Measurements from ENCODE around the gene P2RX5.
A peak's percentile ranks its signal among the peaks of the same experiment; 100 is the strongest.

The P2RX5 gene

GRCh38 chr17:3658784-3659449 is 37.0 kb downstream of the P2RX5 start:
- H3K4me1 ChIP-seq (ENCODE audit: control insufficient read depth in 1 of 2, insufficient read depth in 2 of 2, low read length in 2 of 2): peaks cover 7 to 13% of the 10 kb centered on the region in 2 donors
- no peaks in the 10 kb centered on the region for H3K27me3 ChIP-seq (ENCODE audit: control insufficient read depth in 1 of 2, insufficient read depth in 2 of 2, low read length in 2 of 2)
- H3K36me3 ChIP-seq (ENCODE audit: control insufficient read depth in 1 of 2, insufficient read depth in 2 of 2, low read length in 2 of 2): peaks cover 6 to 19% of the 10 kb centered on the region in 2 donors
- H3K27ac ChIP-seq (ENCODE audit: low read depth, low read length): peak overlapping the region; percentile 42
- H3K9ac ChIP-seq (ENCODE audit: low read depth in 1 of 2, low read length in 2 of 2): no peak overlapping the region
- H3K9me3 ChIP-seq (ENCODE audit: control insufficient read depth in 1 of 2, low read length in 2 of 2): no peaks in the 10 kb centered on the region
- H3K4me3 ChIP-seq (ENCODE audit: low read depth in 1 of 2, low read length in 2 of 2): no peak overlapping the region

GRCh38 chr17:3657874-3658783 is 37.8 kb downstream of the P2RX5 start:
- no peaks in the 10 kb centered on the region for H3K27me3 ChIP-seq (ENCODE audit: control insufficient read depth in 1 of 2, insufficient read depth in 2 of 2, low read length in 2 of 2)
- peaks cover 7 to 13% of the 10 kb centered on the region in 2 donors for H3K4me1 ChIP-seq (ENCODE audit: control insufficient read depth in 1 of 2, insufficient read depth in 2 of 2, low read length in 2 of 2)
- H3K36me3 ChIP-seq (ENCODE audit: control insufficient read depth in 1 of 2, insufficient read depth in 2 of 2, low read length in 2 of 2): peaks cover 5 to 11% of the 10 kb centered on the region in 2 donors
- H3K4me3 ChIP-seq (ENCODE audit: low read depth in 1 of 2, low read length in 2 of 2): no peak overlapping the region
- no peak overlapping the region for H3K9ac ChIP-seq (ENCODE audit: low read depth in 1 of 2, low read length in 2 of 2)
- no peaks in the 10 kb centered on the region for H3K9me3 ChIP-seq (ENCODE audit: control insufficient read depth in 1 of 2, low read length in 2 of 2)
- H3K27ac ChIP-seq (ENCODE audit: low read depth, low read length): no peak overlapping the region

GRCh38 chr17:3657588-3657869 is 38.4 kb downstream of the P2RX5 start:
- Histone ChIP-seq H3K27me3 (ENCODE audit: control insufficient read depth in 1 of 2, insufficient read depth in 2 of 2, low read length in 2 of 2) (no peaks in the 10 kb centered on the region), H3K4me1 (ENCODE audit: control insufficient read depth in 1 of 2, insufficient read depth in 2 of 2, low read length in 2 of 2) (peaks cover 7 to 13% of the 10 kb centered on the region in 2 donors), H3K9me3 (ENCODE audit: control insufficient read depth in 1 of 2, low read length in 2 of 2) (no peaks in the 10 kb centered on the region), H3K9ac (ENCODE audit: low read depth in 1 of 2, low read length in 2 of 2) (no peak overlapping the region), H3K36me3 (ENCODE audit: control insufficient read depth in 1 of 2, insufficient read depth in 2 of 2, low read length in 2 of 2) (peaks cover 5 to 7% of the 10 kb centered on the region in 2 donors), H3K4me3 (ENCODE audit: low read depth in 1 of 2, low read length in 2 of 2) (no peak overlapping the region), H3K27ac (ENCODE audit: low read depth, low read length) (no peak overlapping the region)

DNA sequence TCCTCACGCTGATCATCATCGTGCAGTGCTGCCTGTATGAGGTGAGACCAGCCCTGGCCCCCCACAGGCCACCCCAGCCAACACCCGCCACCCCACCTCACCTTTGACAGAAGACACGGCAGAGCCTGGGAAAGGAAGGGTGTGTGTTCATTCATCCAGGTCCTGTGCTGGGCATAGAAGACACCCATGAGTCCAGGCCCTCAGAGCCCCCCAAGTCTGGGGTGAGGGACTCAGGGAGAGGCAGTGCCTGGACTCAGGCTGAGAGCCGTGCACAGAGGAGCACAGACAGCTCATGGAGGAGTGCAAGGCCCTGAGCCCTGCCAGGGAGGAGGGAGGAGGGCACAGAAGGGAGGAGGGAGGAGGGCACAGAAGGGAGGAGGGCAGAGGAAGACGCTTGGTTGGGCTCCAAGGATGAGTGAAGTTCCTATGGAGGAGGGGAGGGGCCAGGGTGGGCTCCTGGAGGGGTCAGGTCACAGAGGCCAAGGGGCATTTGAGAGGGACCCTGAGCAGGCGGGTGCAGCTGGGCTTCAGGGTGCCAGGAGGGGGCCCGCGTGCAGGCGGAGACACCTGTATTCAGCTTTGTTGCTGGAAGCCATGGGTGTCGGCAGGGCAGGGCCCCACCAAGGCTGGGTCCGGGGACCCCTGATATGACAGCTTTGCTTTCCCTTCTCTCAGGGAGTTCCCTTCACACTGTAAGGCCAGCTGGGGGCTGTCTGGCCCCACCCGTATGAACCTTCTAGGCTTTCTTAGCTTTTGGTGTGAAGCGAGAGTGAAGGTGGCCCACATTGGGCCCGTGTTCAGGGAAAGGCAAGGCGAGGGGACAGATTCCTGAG is 39.0 kb downstream of the P2RX5 start:
- no peak overlapping the region for H3K9ac ChIP-seq (ENCODE audit: low read depth in 1 of 2, low read length in 2 of 2)
- H3K27ac ChIP-seq (ENCODE audit: low read depth, low read length): no peak overlapping the region
- no peaks in the 10 kb centered on the region for H3K27me3 ChIP-seq (ENCODE audit: control insufficient read depth in 1 of 2, insufficient read depth in 2 of 2, low read length in 2 of 2)
- peaks cover 5 to 7% of the 10 kb centered on the region in 2 donors for H3K36me3 ChIP-seq (ENCODE audit: control insufficient read depth in 1 of 2, insufficient read depth in 2 of 2, low read length in 2 of 2)
- H3K4me1 ChIP-seq (ENCODE audit: control insufficient read depth in 1 of 2, insufficient read depth in 2 of 2, low read length in 2 of 2): peaks cover 7 to 13% of the 10 kb centered on the region in 2 donors
- H3K4me3 ChIP-seq (ENCODE audit: low read depth in 1 of 2, low read length in 2 of 2): no peak overlapping the region
- no peaks in the 10 kb centered on the region for H3K9me3 ChIP-seq (ENCODE audit: control insufficient read depth in 1 of 2, low read length in 2 of 2)

GRCh38 chr17:3656353-3656752 is 39.6 kb downstream of the P2RX5 start:
- Histone ChIP-seq H3K27ac (ENCODE audit: low read depth, low read length) (no peak overlapping the region), H3K4me3 (ENCODE audit: low read depth in 1 of 2, low read length in 2 of 2) (no peak overlapping the region), H3K9me3 (ENCODE audit: control insufficient read depth in 1 of 2, low read length in 2 of 2) (no peaks in the 10 kb centered on the region), H3K9ac (ENCODE audit: low read depth in 1 of 2, low read length in 2 of 2) (no peak overlapping the region), H3K27me3 (ENCODE audit: control insufficient read depth in 1 of 2, insufficient read depth in 2 of 2, low read length in 2 of 2) (no peaks in the 10 kb centered on the region), H3K36me3 (ENCODE audit: control insufficient read depth in 1 of 2, insufficient read depth in 2 of 2, low read length in 2 of 2) (peaks cover 3 to 5% of the 10 kb centered on the region in 2 donors), H3K4me1 (ENCODE audit: control insufficient read depth in 1 of 2, insufficient read depth in 2 of 2, low read length in 2 of 2) (peaks cover 7 to 13% of the 10 kb centered on the region in 2 donors)

DNA sequence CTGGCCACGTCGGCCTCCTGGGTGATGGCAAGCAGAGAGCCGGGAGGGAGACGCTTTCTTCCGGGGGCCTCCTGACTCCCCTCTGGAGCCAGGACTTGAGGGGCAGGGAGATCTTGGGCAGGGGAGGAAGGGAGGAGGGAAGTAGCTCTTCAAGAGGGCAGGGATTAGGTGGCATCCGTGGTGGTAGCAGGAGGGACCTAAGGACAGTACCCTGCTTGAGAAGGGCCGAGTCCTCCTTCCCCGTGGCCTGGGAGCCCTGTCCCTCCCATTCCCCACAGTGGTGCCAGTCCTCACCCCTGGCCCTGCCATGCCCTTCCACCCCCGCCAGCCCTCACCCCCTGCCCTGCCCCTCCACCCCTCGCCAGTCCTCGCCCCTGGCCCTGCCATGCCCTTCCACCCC is 40.2 kb downstream of the P2RX5 start:
- Histone ChIP-seq H3K27ac (ENCODE audit: low read depth, low read length) (no peak overlapping the region), H3K27me3 (ENCODE audit: control insufficient read depth in 1 of 2, insufficient read depth in 2 of 2, low read length in 2 of 2) (no peaks in the 10 kb centered on the region), H3K36me3 (ENCODE audit: control insufficient read depth in 1 of 2, insufficient read depth in 2 of 2, low read length in 2 of 2) (peaks cover 0 to 5% of the 10 kb centered on the region in 2 donors), H3K4me1 (ENCODE audit: control insufficient read depth in 1 of 2, insufficient read depth in 2 of 2, low read length in 2 of 2) (peaks cover 7 to 13% of the 10 kb centered on the region in 2 donors), H3K9ac (ENCODE audit: low read depth in 1 of 2, low read length in 2 of 2) (no peak overlapping the region), H3K4me3 (ENCODE audit: low read depth in 1 of 2, low read length in 2 of 2) (no peak overlapping the region), H3K9me3 (ENCODE audit: control insufficient read depth in 1 of 2, low read length in 2 of 2) (no peaks in the 10 kb centered on the region)

- no peak overlapping the region for H3K4me3 ChIP-seq (ENCODE audit: low read depth in 1 of 2, low read length in 2 of 2)
- peaks cover 11 to 20% of the 10 kb centered on the region in 2 donors for H3K36me3 ChIP-seq (ENCODE audit: control insufficient read depth in 1 of 2, insufficient read depth in 2 of 2, low read length in 2 of 2)
- H3K27ac ChIP-seq (ENCODE audit: low read depth, low read length): no peak overlapping the region
- H3K9me3 ChIP-seq (ENCODE audit: control insufficient read depth in 1 of 2, low read length in 2 of 2): no peaks in the 10 kb centered on the region
- no peak overlapping the region for H3K9ac ChIP-seq (ENCODE audit: low read depth in 1 of 2, low read length in 2 of 2)
- H3K27me3 ChIP-seq (ENCODE audit: control insufficient read depth in 1 of 2, insufficient read depth in 2 of 2, low read length in 2 of 2): no peaks in the 10 kb centered on the region
- H3K4me1 ChIP-seq (ENCODE audit: control insufficient read depth in 1 of 2, insufficient read depth in 2 of 2, low read length in 2 of 2): no peaks in the 10 kb centered on the region
These were observed 48.0 kb downstream of the P2RX5 start for GRCh38 chr17:3647769-3648555.

DNA sequence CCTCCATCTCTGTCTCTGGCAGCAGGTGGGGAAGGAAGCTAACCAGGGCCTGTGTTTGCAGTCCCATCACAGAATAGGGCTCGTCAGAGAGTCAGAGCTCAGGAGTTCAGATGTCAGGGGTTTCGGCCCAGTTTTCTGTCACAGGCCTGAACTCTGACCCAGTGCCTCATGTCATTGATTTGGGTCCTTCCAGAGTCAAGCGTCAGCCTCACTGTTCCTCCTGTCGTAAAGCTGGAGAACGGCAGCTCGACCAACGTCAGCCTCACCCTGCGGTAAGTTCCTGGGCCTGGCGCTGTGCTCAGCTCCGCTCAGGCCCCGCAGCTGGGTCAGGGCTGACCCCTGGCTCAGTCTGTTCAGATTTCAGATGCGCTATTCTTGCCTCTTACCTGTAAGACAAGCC is 48.7 kb downstream of the P2RX5 start:
- H3K4me3 ChIP-seq (ENCODE audit: low read depth in 1 of 2, low read length in 2 of 2): no peak overlapping the region
- H3K4me1 ChIP-seq (ENCODE audit: control insufficient read depth in 1 of 2, insufficient read depth in 2 of 2, low read length in 2 of 2): no peaks in the 10 kb centered on the region
- no peak overlapping the region for H3K9ac ChIP-seq (ENCODE audit: low read depth in 1 of 2, low read length in 2 of 2)
- H3K27me3 ChIP-seq (ENCODE audit: control insufficient read depth in 1 of 2, insufficient read depth in 2 of 2, low read length in 2 of 2): no peaks in the 10 kb centered on the region
- H3K27ac ChIP-seq (ENCODE audit: low read depth, low read length): no peak overlapping the region
- H3K36me3 ChIP-seq (ENCODE audit: control insufficient read depth in 1 of 2, insufficient read depth in 2 of 2, low read length in 2 of 2): peaks cover 11 to 20% of the 10 kb centered on the region in 2 donors
- no peaks in the 10 kb centered on the region for H3K9me3 ChIP-seq (ENCODE audit: control insufficient read depth in 1 of 2, low read length in 2 of 2)

DNA sequence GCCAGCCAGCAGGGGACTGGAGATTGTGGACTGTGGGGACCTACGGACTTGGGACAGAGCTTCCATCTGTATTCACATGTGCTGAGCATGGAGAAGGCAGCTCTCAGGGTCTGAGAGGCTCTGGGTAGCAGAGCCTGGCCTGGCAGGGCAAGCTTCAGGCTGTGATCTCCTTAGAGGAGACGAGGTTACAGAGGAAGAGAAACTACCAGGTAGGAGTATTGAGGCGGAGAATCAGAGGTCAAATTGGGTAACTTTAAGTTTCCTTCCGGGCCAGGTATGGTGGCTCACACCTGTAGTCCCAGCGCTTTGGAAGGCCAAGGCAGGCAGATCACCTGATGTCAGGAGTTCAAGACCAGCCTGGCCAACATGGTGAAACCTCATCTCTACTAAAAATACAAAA is 50.6 kb downstream of the P2RX5 start:
- Histone ChIP-seq H3K27ac (ENCODE audit: low read depth, low read length) (no peak overlapping the region), H3K36me3 (ENCODE audit: control insufficient read depth in 1 of 2, insufficient read depth in 2 of 2, low read length in 2 of 2) (peaks cover 11 to 22% of the 10 kb centered on the region in 2 donors), H3K4me1 (ENCODE audit: control insufficient read depth in 1 of 2, insufficient read depth in 2 of 2, low read length in 2 of 2) (no peaks in the 10 kb centered on the region)

More for the DNA sequence above, 50.6 kb downstream of the P2RX5 start:
- Histone ChIP-seq H3K27me3 (ENCODE audit: control insufficient read depth in 1 of 2, insufficient read depth in 2 of 2, low read length in 2 of 2) (no peaks in the 10 kb centered on the region), H3K4me3 (ENCODE audit: low read depth in 1 of 2, low read length in 2 of 2) (no peak overlapping the region), H3K9me3 (ENCODE audit: control insufficient read depth in 1 of 2, low read length in 2 of 2) (no peaks in the 10 kb centered on the region), H3K9ac (ENCODE audit: low read depth in 1 of 2, low read length in 2 of 2) (no peak overlapping the region)
